Gastroesophageal sphincter (tissue), 4 donors: ENCODE measurements around the gene AP4E1. TPM values are rescaled to one million over a fixed set of nuclear protein-coding genes. Genes with fewer than 3 reads are reported as not detected.

Experiments
- ATAC-seq: fragments of 150-250 bp; one replicate; pipeline ENCODE4 v1.9.1; 2016; ENCODE audit warnings: mild to moderate bottlenecking, moderate library complexity
- H3K27ac ChIP-seq, 4 donors: fragments of 200-600 bp; sonication (generic) in 3 of 4; 1 replicate in 3 of 4; 2 replicates in 1 of 4; pipeline ENCODE4 v1.5.1; 2016 to 2019
- H3K27me3 ChIP-seq: fragments of 200-600 bp; sonication (generic); one replicate; pipeline ENCODE4 v1.5.1; 2019
- H3K36me3 ChIP-seq, 2 donors: fragments of 200-600 bp; sonication (generic); one replicate each; pipeline ENCODE4 v1.5.1; 2019; ENCODE audit warnings: control low read depth in 1 of 2
- H3K4me1 ChIP-seq, 3 donors: fragments of 200-600 bp; sonication (generic); 1 replicate in 2 of 3; 2 replicates in 1 of 3; pipeline ENCODE4 v1.5.1; 2016 to 2019; ENCODE audit warnings: control low read depth in 2 of 3
- H3K4me3 ChIP-seq, 2 donors: fragments of 200-600 bp; sonication (generic); one replicate each; pipeline ENCODE4 v1.5.1; 2019; ENCODE audit warnings: mild to moderate bottlenecking in 1 of 2, moderate library complexity in 1 of 2
- H3K9me3 ChIP-seq, 3 donors: fragments of 200-600 bp; sonication (generic); one replicate each; pipeline ENCODE4 v1.5.1; 2017 to 2019; ENCODE audit warnings: control low read depth in 2 of 3
- CTCF ChIP-seq, 4 experiments: fragments of 200-600 bp in 2 of 4; fragments of 450-650 bp in 2 of 4; sonication (generic) in 1 of 4; IDR thresholded peaks; one replicate each; pipeline ENCODE4 v1.5.1; 2017 to 2019; ENCODE audit warnings: antibody characterized with exemption in 4 of 4, mild to moderate bottlenecking in 2 of 4, moderate library complexity in 2 of 4
- EP300 ChIP-seq: sonication (generic); formaldehyde crosslinking; IDR thresholded peaks from one replicate; pipeline ENCODE4 v1.6.1; 2017; ENCODE audit warnings: antibody characterized with exemption, mild to moderate bottlenecking
- POLR2A ChIP-seq, 2 donors: fragments of 450-650 bp; IDR thresholded peaks; one replicate each; pipeline ENCODE4 v1.6.1; 2017; ENCODE audit warnings: antibody characterized with exemption in 2 of 2, mild to moderate bottlenecking in 2 of 2, moderate library complexity in 1 of 2
- POLR2AphosphoS5 ChIP-seq: sonication (generic); formaldehyde crosslinking; IDR thresholded peaks from one replicate; pipeline ENCODE4 v1.6.1; 2017; ENCODE audit warnings: antibody characterized with exemption
- WGBS, 2 donors: methylation state at CpG; one replicate each; pipeline ENCODE4 v1.1.5; 2018; ENCODE audit warnings: low coverage in 1 of 2; 5-methylcytosine and 5-hydroxymethylcytosine counted together
- total RNA-seq, 4 donors: library from RNA; depleted of rRNA; stranded (reverse); fragments of >200 nt; gene quantifications; one replicate each; pipeline ENCODE4 v1.1.0, GENCODE V29; 2016

Gene AP4E1
- total RNA-seq = 10 to 100 TPM; 10.6 to 18.5 (median 14.0) TPM

GRCh38 chr15:50908209-50909009 lies at the start of gene AP4E1:
TSS of gene AP4E1 (plus strand) at chr15:50908683. CDS start at chr15:50908779, 96 bp downstream.
- WGBS, 2 donors = 0% methylated on average over 1 to 17 of the region's 100 CpGs
- H3K4me3 ChIP-seq = peak within 1 kb of the TSS; percentile 50 to 75
- peaks cover 0 to 25% of the 10 kb centered on the region in 2 donors for H3K36me3 ChIP-seq
- H3K27ac ChIP-seq = peak within 1 kb of the TSS; percentile 70 to 99 (median 94)
- peak; percentile 89 for ATAC-seq
- peak; percentile 81 to 99 (median 98) for TF ChIP-seq CTCF (IDR thresholded peaks at IDR 0.05)
- TF ChIP-seq POLR2A (IDR thresholded peaks at IDR 0.05) = peak; percentile 61 to 72
- no peak for TF ChIP-seq EP300
- TF ChIP-seq POLR2AphosphoS5 = peak; percentile 91
- peaks cover 0 to 33% (median 19%) of the 10 kb centered on the region in 3 donors for H3K4me1 ChIP-seq
- H3K27me3 ChIP-seq = no peaks in the 10 kb centered on the region
- H3K9me3 ChIP-seq = no peaks in the 10 kb centered on the region

- Histone ChIP-seq H3K27ac (no peak overlapping the region), H3K4me3 (no peak overlapping the region), H3K36me3 (no peaks in the 10 kb centered on the region), H3K27me3 (no peaks in the 10 kb centered on the region), H3K9me3 (no peaks in the 10 kb centered on the region), H3K4me1 (peaks cover 0 to 31% (median 7%) of the 10 kb centered on the region in 3 donors)
- no peak for ATAC-seq
- TF ChIP-seq POLR2A (IDR thresholded peaks at IDR 0.05) (no peak), CTCF (IDR thresholded peaks at IDR 0.05) (no peak), EP300 (no peak), POLR2AphosphoS5 (no peak)
- 75 to 86% methylated on average over 5 of the region's 5 CpGs for WGBS, 2 donors
These were observed 47.7 kb upstream of the AP4E1 start for GRCh38 chr15:50860824-50861223.

- ATAC-seq = no peak
- TF ChIP-seq POLR2A (IDR thresholded peaks at IDR 0.05) = no peak
- TF ChIP-seq CTCF (IDR thresholded peaks at IDR 0.05) = no peak
- TF ChIP-seq EP300 = no peak
- no peak for TF ChIP-seq POLR2AphosphoS5
- H3K4me3 ChIP-seq = no peak overlapping the region
These were observed 45.9 kb upstream of the AP4E1 start for GRCh38 chr15:50862553-50862952.

GRCh38 chr15:50864873-50865272 lies 43.6 kb upstream of the AP4E1 start:
- WGBS, 2 donors = 83 to 100% methylated on average over 1 of the region's 1 CpG
- ATAC-seq = no peak
- H3K9me3 ChIP-seq = no peaks in the 10 kb centered on the region
- H3K36me3 ChIP-seq = no peaks in the 10 kb centered on the region
- no peak overlapping the region for H3K4me3 ChIP-seq
- H3K27ac ChIP-seq = no peak overlapping the region
- no peaks in the 10 kb centered on the region for H3K4me1 ChIP-seq
- no peak for TF ChIP-seq CTCF (IDR thresholded peaks at IDR 0.05)
- no peak for TF ChIP-seq POLR2AphosphoS5
- no peak for TF ChIP-seq POLR2A (IDR thresholded peaks at IDR 0.05)
- no peak for TF ChIP-seq EP300
- no peaks in the 10 kb centered on the region for H3K27me3 ChIP-seq

More at GRCh38 chr15:50862553-50862952, 45.9 kb upstream of the AP4E1 start:
- Histone ChIP-seq H3K27me3 (no peaks in the 10 kb centered on the region), H3K9me3 (no peaks in the 10 kb centered on the region), H3K27ac (no peak overlapping the region), H3K4me1 (peaks cover 0 to 17% (median 5%) of the 10 kb centered on the region in 3 donors), H3K36me3 (no peaks in the 10 kb centered on the region)
